CD4-positive, alpha-beta T cell treated with Interleukin-12 subunit alpha and Interleukin-12 subunit beta, for 1 hour (primary cell): ENCODE measurements around the gene MXD4.
"Not testable (repeated sequence)": the region's sequence is repeated elsewhere in the genome, so short reads cannot be mapped to it uniquely, and the experiment has no call there.

ENCODE experiments used
- DNase-seq: peaks from one replicate; pipeline ENCODE4 v3.0.0-alpha.2; 2020

MXD4 gene

DNA sequence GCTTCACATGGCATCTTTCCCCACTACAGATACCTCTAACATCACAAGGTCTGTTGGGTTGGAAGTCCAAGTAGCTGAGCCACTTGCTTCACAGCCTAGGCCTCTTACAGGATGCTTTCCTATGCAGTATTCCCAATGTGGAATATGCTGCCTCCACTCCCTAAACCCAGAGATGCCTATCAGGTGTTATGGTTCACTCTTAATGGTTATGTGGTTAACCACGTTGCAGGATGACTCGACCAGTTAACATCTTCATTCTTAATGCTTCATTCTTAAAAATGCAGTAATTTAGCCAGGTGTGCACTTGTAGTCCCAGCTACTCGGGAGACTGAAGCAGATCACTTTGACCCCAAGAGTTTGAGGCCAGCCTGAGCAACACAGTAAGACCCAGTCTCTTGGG lies 44.2 kb downstream of the MXD4 start:
- DNase-seq = no peak

GRCh38 chr4:2212831-2213230 lies 49.1 kb downstream of the MXD4 start:
- no peak for DNase-seq

- not testable (repeated sequence) for DNase-seq
Measured at GRCh38 chr4:2202789-2203188, 59.1 kb downstream of the MXD4 start.
